ENCODE results near the gene GHR.

Gene GHR

DNA sequence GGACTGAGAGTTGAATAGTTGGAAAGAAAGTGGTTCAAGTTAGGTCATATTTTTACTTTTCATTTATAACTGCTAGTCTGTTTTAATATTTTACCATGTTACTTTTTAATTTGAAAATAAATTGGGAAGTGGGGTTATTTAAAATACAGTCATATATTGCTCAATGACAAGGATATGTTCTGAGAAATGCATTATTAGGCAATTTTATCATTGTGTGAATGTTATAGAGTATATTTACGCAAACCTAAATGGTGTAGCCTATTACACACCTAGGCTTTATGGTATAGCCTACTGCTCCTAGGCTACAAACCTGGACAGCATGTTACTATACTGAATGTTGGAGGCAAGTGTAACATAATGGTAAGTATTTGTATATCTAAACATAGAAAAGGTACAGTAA is 338.6 kb downstream of the GHR start:
- DNase-seq (ENCODE audit: extremely low read depth in 1 of 2, low read depth in 1 of 2): no peak

DNA sequence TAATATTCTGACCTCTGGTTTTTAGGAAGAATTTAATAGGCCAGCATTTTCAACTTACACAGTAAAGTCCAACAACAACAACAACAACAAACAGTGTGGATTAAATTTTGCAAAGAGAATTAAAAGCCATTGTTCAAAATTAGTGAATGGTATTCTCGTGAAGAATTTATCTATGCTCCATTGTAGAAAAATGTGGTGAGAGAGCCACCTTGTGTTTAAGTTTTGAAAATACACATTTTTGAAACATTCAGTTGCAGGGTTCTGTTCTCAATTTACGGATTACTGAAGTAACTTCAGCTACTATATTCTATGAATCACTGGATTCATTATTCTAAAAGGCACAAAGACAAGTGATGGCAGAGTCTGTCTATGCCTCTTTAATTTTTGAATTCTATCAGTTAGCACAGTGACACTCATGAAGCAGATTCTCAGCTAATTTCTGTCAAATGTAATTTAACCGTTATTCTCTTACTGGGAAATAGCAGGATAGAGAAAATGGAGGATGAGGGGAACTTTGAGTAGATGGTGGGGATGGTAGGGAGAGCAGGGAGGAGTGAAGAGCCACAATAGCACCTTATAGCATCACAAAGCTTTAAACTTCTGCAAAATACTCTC is 344.4 kb downstream of the GHR start:
- no peak for DNase-seq (ENCODE audit: extremely low read depth in 1 of 2, low read depth in 1 of 2)

DNA sequence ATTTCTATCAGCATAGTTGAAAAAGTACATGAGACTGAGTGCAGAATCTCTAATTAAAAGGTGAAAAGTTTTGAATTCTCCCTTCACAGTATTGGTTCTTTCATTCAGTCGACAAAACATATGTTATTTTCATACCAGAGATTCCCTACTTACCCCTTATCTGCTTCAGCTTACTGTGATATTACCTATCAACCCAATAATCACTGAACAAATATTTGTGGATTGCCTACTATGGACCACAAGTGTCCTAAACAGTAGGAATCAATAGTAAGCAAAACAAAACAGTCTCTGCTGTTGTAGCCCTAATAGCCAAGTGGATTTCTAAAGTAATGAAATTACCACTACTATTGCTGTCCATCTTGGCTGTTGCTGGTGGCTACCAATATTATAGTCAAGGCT is 344.9 kb downstream of the GHR start:
- no peak for DNase-seq (ENCODE audit: extremely low read depth in 1 of 2, low read depth in 1 of 2)

DNA sequence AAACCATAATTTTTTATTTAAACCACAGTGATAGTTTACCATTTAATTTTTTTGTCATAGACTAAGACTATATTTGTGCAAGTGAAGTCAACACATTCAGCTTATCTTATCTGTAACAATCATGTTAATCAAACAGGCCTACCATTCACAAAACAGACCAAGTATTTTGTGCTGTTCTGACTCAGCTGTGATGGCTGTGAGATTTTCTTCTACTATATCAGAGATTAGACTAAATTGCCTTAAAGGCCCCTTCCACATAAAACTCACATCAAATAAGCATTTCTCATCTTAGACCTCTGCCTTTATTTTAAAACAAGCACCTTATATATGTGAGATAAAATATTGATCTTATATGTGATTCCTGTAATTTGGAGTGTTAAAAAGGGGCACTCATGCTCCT is 346.8 kb downstream of the GHR start:
- DNase-seq (ENCODE audit: extremely low read depth in 1 of 2, low read depth in 1 of 2): no peak
